Measurements from ENCODE around the gene NOL3. TPM values are rescaled to one million over a fixed set of nuclear protein-coding genes. Genes with fewer than 3 reads are reported as not detected.
"Not testable (repeated sequence)": the region's sequence is repeated elsewhere in the genome, so short reads cannot be mapped to it uniquely, and the experiment has no call there.

Gene NOL3
- total RNA-seq (2021) (8.5 to 10.6 TPM (median 9.7 TPM) in 3 replicates), Bru-seq, nascent RNA (percentile 51 among the genes with signal in this experiment)
- long read RNA-seq, experiment 1, partial matches to known transcripts = 2 of 3 reads
- long read RNA-seq, experiment 1, other reads (novel, unspliced or antisense) = 1 of 3 reads
- long read RNA-seq, experiment 2, partial matches to known transcripts = 3 of 6 reads
- long read RNA-seq, experiment 2, other reads (novel, unspliced or antisense) = 3 of 6 reads
- long read RNA-seq, experiment 3, partial matches to known transcripts = 2 of 5 reads
- long read RNA-seq, experiment 3, other reads (novel, unspliced or antisense) = 1 of 5 reads

DNA sequence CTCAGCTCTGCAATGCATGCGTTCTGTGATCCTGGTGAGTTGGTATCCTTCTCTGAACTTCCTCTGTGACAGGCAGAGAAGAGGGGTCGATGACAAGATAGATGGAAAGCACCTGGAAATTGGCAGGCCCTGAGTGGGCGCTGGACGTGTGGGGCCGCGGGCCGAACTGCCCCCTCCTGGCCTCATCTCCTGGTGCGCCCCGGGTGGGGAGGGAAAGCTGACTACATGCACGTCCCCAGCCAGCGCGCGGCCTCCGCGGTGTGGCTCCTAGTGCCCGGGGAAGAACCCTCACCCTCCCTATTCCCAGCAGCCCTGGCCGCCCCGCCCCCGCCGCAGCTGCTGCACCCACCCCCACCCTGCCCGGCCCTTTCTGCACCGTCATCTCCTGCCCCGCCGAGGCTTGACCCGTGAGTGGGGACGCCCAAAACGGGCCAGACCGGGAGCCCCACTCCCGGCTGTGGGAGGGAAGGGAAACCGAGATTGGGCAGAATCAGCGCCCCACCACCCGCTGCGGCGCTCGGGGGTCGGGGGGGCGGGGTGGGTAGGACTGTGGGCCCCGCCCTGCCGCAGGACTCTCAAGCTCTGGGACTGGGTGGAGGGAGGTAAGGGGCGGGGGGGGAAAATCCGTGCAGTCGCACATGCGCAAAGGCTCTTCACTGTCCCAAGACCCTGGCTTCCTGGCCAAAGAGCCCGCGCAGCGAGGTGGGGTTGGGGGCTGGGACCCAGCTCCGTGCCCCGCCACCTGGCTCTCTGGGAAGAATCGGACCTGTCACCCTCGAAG is at the start of gene NOL3:
TSS of gene NOL3 (plus strand) at position 371 of the 781 bp plus-strand sequence.
- H3K27me3 Mint-ChIP-seq (ENCODE audit: low read depth) = peaks cover 95% of the 10 kb centered on the region
- no peak within 1 kb of the TSS; the same call in 1 of the 2 replicates for H3K27ac Mint-ChIP-seq
- no peaks in the 10 kb centered on the region for H3K9me3 Mint-ChIP-seq
- ATAC-seq = peak; percentile 33
- DNase-seq (ENCODE audit: low spot score) = peak; percentile 82
- TF ChIP-seq, protein P1, sequence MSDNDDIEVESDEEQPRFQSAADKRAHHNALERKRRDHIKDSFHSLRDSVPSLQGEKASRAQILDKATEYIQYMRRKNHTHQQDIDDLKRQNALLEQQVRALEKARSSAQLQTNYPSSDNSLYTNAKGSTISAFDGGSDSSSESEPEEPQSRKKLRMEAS (CRISPR knock-in tag; IDR thresholded peaks at IDR 0.05) = peak; percentile 62
- no peak for TF ChIP-seq SMAD3 (CRISPR knock-in tag; IDR thresholded peaks at IDR 0.05; ENCODE audit: borderline replicate concordance)
- TF ChIP-seq HMGA2 (CRISPR knock-in tag; IDR thresholded peaks at IDR 0.05) = no peak
- TF ChIP-seq, protein P2, sequence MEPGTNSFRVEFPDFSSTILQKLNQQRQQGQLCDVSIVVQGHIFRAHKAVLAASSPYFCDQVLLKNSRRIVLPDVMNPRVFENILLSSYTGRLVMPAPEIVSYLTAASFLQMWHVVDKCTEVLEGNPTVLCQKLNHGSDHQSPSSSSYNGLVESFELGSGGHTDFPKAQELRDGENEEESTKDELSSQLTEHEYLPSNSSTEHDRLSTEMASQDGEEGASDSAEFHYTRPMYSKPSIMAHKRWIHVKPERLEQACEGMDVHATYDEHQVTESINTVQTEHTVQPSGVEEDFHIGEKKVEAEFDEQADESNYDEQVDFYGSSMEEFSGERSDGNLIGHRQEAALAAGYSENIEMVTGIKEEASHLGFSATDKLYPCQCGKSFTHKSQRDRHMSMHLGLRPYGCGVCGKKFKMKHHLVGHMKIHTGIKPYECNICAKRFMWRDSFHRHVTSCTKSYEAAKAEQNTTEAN (CRISPR knock-in tag; IDR thresholded peaks at IDR 0.05) = no peak
- TF ChIP-seq, protein P3, sequence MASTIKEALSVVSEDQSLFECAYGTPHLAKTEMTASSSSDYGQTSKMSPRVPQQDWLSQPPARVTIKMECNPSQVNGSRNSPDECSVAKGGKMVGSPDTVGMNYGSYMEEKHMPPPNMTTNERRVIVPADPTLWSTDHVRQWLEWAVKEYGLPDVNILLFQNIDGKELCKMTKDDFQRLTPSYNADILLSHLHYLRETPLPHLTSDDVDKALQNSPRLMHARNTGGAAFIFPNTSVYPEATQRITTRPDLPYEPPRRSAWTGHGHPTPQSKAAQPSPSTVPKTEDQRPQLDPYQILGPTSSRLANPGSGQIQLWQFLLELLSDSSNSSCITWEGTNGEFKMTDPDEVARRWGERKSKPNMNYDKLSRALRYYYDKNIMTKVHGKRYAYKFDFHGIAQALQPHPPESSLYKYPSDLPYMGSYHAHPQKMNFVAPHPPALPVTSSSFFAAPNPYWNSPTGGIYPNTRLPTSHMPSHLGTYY (CRISPR knock-in tag; IDR thresholded peaks at IDR 0.05) = no peak
- TF ChIP-seq, protein P4, sequence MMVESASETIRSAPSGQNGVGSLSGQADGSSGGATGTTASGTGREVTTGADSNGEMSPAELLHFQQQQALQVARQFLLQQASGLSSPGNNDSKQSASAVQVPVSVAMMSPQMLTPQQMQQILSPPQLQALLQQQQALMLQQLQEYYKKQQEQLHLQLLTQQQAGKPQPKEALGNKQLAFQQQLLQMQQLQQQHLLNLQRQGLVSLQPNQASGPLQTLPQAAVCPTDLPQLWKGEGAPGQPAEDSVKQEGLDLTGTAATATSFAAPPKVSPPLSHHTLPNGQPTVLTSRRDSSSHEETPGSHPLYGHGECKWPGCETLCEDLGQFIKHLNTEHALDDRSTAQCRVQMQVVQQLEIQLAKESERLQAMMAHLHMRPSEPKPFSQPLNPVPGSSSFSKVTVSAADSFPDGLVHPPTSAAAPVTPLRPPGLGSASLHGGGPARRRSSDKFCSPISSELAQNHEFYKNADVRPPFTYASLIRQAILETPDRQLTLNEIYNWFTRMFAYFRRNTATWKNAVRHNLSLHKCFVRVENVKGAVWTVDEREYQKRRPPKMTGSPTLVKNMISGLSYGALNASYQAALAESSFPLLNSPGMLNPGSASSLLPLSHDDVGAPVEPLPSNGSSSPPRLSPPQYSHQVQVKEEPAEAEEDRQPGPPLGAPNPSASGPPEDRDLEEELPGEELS (CRISPR knock-in tag; IDR thresholded peaks at IDR 0.05) = no peak
- no peak for TF ChIP-seq NFE2L1 (CRISPR knock-in tag; IDR thresholded peaks at IDR 0.05)
- TF ChIP-seq OVOL2 (CRISPR knock-in tag; IDR thresholded peaks at IDR 0.05; ENCODE audit: borderline replicate concordance) = no peak
- TF ChIP-seq GABPB1 (CRISPR knock-in tag; IDR thresholded peaks at IDR 0.05) = peak; percentile 20
- TF ChIP-seq SP1 (CRISPR knock-in tag; conservative IDR thresholded peaks at IDR 0.05) = peak; percentile 60; the same call in 1 of the 2 replicates
- no peak for TF ChIP-seq JUN (CRISPR knock-in tag; IDR thresholded peaks at IDR 0.05)
- TF ChIP-seq FOXK1 (CRISPR knock-in tag; IDR thresholded peaks at IDR 0.05) = 0 out of 2 replicates have a peak, but pooled peaks have one; percentile 16
- TF ChIP-seq, protein P5, sequence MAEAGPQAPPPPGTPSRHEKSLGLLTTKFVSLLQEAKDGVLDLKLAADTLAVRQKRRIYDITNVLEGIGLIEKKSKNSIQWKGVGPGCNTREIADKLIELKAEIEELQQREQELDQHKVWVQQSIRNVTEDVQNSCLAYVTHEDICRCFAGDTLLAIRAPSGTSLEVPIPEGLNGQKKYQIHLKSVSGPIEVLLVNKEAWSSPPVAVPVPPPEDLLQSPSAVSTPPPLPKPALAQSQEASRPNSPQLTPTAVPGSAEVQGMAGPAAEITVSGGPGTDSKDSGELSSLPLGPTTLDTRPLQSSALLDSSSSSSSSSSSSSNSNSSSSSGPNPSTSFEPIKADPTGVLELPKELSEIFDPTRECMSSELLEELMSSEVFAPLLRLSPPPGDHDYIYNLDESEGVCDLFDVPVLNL (CRISPR knock-in tag; IDR thresholded peaks at IDR 0.05; ENCODE audit: borderline replicate concordance, low read depth) = no peak
- no peak for TF ChIP-seq PRRX2 (CRISPR knock-in tag; IDR thresholded peaks at IDR 0.05)
- no peak for TF ChIP-seq CREM (CRISPR knock-in tag; IDR thresholded peaks at IDR 0.05)
- TF ChIP-seq, protein P6, sequence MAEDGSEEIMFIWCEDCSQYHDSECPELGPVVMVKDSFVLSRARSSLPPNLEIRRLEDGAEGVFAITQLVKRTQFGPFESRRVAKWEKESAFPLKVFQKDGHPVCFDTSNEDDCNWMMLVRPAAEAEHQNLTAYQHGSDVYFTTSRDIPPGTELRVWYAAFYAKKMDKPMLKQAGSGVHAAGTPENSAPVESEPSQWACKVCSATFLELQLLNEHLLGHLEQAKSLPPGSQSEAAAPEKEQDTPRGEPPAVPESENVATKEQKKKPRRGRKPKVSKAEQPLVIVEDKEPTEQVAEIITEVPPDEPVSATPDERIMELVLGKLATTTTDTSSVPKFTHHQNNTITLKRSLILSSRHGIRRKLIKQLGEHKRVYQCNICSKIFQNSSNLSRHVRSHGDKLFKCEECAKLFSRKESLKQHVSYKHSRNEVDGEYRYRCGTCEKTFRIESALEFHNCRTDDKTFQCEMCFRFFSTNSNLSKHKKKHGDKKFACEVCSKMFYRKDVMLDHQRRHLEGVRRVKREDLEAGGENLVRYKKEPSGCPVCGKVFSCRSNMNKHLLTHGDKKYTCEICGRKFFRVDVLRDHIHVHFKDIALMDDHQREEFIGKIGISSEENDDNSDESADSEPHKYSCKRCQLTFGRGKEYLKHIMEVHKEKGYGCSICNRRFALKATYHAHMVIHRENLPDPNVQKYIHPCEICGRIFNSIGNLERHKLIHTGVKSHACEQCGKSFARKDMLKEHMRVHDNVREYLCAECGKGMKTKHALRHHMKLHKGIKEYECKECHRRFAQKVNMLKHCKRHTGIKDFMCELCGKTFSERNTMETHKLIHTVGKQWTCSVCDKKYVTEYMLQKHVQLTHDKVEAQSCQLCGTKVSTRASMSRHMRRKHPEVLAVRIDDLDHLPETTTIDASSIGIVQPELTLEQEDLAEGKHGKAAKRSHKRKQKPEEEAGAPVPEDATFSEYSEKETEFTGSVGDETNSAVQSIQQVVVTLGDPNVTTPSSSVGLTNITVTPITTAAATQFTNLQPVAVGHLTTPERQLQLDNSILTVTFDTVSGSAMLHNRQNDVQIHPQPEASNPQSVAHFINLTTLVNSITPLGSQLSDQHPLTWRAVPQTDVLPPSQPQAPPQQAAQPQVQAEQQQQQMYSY (CRISPR knock-in tag; IDR thresholded peaks at IDR 0.05) = no peak
- no peak for TF ChIP-seq NR1H2 (CRISPR knock-in tag; IDR thresholded peaks at IDR 0.05)
- peaks cover 41% of the 10 kb centered on the region for H3K4me1 Mint-ChIP-seq
- ChIA-PET POLR2A (interaction anchor here (0.5 to 2.5 kb wide), 7 partner anchors 8 to 258 kb away, joined by 3 to 9 read pairs (median 5); partner anchors contain the start of genes B3GNT9, CES3, FBXL8 and TRADD), CTCF (interaction anchor here (0.6 to 15.6 kb wide), 32 partner anchors 8 to 297 kb away, joined by 3 to 386 read pairs (median 5); partner anchors contain the start of genes B3GNT9, CES3, ELMO3 and EXOC3L1)
- H3K36me3 Mint-ChIP-seq = no peaks in the 10 kb centered on the region
- peak within 1 kb of the TSS; percentile 85 for H3K4me3 Mint-ChIP-seq

DNA sequence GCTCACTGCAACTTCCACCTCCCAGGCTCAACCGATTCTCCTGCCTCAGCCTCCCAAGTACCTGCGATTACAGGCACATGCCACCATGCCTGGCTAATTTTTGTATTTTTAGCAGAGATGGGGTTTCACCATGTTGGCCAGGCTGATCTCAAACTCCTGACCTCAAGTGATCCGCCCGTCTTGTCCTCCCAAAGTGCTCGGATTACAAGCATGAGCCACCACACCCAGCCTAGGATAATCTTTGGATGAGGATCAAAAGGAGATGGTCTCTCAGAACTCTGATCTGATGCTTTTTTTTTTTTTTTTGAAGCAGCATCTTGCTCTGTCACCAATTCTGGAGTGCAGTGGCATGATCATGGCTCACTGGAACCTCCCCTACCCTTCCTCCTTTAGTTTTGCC is 47.5 kb upstream of the NOL3 start:
- H3K9me3 Mint-ChIP-seq; DNase-seq (ENCODE audit: low spot score); H3K4me3 Mint-ChIP-seq; H3K27ac Mint-ChIP-seq; ATAC-seq; H3K4me1 Mint-ChIP-seq; H3K27me3 Mint-ChIP-seq (ENCODE audit: low read depth); POLR2A ChIA-PET: not testable (repeated sequence)
- CTCF ChIA-PET = interaction anchor here (1.9 kb wide), 1 partner anchor 19 kb away, joined by 6 read pairs; no protein-coding TSS in a partner anchor
- peaks cover 22% of the 10 kb centered on the region for H3K36me3 Mint-ChIP-seq
